Measurements from ENCODE around the gene DAAM1.

- TF ChIP-seq, protein P1, sequence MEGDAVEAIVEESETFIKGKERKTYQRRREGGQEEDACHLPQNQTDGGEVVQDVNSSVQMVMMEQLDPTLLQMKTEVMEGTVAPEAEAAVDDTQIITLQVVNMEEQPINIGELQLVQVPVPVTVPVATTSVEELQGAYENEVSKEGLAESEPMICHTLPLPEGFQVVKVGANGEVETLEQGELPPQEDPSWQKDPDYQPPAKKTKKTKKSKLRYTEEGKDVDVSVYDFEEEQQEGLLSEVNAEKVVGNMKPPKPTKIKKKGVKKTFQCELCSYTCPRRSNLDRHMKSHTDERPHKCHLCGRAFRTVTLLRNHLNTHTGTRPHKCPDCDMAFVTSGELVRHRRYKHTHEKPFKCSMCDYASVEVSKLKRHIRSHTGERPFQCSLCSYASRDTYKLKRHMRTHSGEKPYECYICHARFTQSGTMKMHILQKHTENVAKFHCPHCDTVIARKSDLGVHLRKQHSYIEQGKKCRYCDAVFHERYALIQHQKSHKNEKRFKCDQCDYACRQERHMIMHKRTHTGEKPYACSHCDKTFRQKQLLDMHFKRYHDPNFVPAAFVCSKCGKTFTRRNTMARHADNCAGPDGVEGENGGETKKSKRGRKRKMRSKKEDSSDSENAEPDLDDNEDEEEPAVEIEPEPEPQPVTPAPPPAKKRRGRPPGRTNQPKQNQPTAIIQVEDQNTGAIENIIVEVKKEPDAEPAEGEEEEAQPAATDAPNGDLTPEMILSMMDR (IDR thresholded peaks at IDR 0.05) = no peak
- TF ChIP-seq POLR2A (IDR thresholded peaks at IDR 0.05) = no peak
Measured at GRCh38 chr14:59214702-59215302, 26.3 kb downstream of the DAAM1 start.

All from uterus (tissue), 2 donors.